GM18505 (cell line): Measurements from ENCODE around the gene VPS35L.
"Not testable (repeated sequence)": the region's sequence is repeated elsewhere in the genome, so short reads cannot be mapped to it uniquely, and the experiment has no call there.

Source experiments
- ATAC-seq: cut with Tn5 transposase; IDR thresholded peaks from one replicate; pipeline ENCODE4 v1.9.1; 2021; ENCODE audit not compliant: unreplicated experiment
- POLR2A ChIP-seq: IDR thresholded peaks from 4 replicates; pipeline ENCODE4 v1.6.1; 2011; ENCODE audit warnings: borderline replicate concordance; ENCODE audit not compliant: insufficient read depth, insufficient read length; ENCODE audit errors: extremely low read depth

The VPS35L gene

DNA sequence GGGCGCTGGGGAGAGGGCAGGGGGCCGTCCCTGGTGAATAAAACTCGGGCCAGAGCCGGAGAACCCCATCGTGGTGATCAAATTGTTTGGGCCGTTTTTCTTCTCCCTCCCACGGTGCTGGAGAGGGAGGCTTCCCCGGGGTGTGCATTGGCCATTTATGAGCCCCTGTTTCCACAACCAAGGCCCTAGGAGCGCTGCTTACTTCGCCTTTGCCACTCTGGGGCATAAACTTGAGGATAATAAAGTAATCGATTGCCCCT is 31.2 kb upstream of the VPS35L start:
- no peak for TF ChIP-seq POLR2A
- no peak for ATAC-seq

DNA sequence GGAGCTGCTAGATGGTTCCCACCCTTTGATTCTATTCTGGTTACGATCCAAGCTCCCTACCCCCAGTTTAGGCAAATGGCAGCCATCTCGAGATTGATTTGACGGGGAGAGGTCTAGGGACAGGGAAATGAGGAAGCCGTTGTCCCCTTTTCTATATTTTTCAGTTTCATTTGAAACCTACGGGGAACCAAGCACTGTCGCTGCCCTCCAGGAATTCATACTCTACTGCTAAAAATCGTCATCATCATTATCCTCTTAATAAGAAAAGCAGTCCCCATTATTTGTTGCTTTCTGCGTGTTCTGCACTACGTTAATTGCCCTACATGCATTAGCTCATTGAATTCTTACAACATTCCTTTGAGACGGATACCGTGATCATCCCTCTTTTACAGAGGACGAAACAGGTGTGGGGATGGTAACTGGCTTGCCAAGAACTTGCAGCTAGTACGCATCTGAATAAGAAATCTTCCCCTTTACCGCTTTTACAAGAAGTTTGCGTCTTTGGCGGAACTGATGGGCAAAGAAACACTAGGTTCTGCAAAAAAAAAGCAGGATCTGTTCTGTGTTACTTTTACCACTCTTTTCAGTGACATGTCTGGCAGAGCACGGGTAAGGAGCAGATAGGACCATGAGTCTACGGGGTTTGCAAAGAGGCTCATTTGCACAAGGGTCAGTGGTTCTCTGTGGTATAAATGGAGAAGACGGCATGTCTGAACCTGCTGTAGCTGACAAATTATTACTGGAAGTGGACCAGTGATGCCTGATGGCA is 30.7 kb upstream of the VPS35L start:
- TF ChIP-seq POLR2A = no peak
- ATAC-seq = no peak

DNA sequence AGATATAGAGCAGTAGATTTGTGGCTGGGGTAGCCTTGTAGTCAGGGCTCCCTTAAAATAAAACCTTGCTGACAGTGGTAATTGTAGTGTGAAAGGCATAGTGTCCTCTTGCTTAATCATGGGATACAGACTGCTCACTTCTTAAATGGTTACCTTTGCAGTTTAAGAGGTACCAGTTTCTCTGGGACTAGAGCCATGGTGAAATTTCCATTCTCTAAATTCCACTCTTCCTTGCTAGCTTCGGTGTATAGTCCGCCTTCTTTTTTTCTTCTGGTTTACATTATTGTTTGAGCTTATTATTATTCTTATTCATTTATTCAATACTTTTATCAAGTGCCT is 30.1 kb upstream of the VPS35L start:
- TF ChIP-seq POLR2A = no peak

DNA sequence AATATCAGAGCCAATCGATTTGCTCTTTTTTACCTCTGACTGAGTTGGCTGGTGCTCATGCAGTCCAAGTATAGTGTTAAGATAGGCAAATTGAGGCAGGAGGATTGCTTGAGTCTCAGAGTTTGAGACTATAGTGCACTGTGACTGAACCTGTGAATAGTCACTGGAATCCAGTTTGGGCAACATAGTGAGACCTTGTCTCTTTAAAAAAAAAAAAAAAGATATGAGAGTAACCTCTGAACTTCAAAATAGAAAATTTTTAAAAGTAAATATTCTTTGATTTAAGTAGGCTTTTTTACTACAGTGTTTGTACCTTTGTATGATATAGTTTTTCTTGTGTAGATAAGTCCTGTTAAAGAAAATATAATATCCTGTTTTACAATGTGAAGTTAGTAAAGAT is 28.3 kb upstream of the VPS35L start:
- no peak for TF ChIP-seq POLR2A
- ATAC-seq = no peak

More for the DNA sequence above, 30.1 kb upstream of the VPS35L start:
- no peak for ATAC-seq

DNA sequence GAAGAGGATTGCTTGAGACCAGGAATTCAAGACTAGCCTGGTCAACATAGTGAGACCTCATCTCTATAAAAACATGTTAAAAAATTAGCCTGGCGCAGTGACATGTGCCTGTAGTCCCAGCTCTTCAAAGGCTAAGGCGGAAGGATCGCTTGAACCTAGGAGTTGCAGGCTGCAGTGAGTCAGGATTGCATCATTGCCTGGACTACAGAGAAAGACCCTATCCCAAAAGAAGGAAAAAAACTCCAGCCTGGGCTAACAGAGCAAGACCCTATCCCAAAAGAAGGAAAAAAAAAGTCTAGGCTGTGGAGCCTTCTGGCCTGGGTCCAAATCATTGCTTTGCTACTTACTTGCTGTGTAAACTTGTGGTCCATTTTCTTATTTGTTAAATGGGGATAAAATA is 26.8 kb upstream of the VPS35L start:
- no peak for TF ChIP-seq POLR2A
- ATAC-seq = no peak

DNA sequence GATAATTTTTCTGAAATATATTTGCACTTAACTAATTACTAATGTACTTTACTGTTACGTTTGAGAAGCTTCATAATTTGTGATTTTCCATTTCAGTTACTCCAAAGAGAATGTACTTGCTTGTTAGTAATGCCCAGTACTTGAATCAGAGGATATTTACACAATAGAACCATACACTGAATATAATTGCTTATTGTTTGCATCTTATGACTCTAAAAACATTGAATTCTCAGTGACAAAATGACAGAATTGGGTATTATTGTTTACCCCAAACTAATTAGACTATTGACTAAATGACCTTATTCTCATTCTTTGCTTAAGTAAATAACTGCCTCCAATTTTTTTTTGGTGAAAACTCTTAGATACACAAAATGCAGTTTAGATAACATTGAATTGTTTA is 22.9 kb upstream of the VPS35L start:
- no peak for ATAC-seq
- no peak for TF ChIP-seq POLR2A

DNA sequence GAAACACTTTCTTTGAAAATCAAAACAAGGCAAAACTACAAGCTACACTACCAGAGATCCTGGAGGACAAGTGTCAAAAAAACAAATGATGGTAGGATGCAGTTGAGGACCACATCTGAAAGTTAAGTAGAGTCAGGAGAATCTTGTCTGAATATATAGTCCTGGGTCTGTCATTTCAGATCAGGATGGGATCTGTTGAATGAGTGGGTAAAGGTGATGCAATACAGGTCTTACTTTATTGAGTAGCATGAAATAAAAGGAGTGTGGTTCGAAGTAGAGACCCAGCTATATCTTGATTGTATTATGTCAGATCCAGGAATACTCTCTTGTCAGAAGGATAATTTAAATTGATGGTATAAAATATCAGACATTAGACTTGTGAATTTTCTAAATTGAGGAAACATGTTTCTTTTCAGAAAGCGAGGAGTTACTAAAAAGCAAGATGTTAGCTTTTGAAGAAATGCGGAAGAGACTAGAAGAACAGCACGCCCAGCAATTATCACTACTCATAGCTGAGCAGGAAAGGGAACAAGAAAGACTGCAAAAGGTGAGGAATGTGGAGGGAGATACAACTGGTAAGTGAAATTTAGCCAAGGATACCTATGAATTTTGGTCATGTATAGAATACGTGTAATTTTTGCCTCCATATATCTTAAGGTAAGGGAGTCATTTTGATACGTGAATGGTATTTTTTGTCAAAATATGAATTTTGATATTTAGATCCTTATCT is 15.1 kb upstream of the VPS35L start:
- ATAC-seq = no peak
- no peak for TF ChIP-seq POLR2A

DNA sequence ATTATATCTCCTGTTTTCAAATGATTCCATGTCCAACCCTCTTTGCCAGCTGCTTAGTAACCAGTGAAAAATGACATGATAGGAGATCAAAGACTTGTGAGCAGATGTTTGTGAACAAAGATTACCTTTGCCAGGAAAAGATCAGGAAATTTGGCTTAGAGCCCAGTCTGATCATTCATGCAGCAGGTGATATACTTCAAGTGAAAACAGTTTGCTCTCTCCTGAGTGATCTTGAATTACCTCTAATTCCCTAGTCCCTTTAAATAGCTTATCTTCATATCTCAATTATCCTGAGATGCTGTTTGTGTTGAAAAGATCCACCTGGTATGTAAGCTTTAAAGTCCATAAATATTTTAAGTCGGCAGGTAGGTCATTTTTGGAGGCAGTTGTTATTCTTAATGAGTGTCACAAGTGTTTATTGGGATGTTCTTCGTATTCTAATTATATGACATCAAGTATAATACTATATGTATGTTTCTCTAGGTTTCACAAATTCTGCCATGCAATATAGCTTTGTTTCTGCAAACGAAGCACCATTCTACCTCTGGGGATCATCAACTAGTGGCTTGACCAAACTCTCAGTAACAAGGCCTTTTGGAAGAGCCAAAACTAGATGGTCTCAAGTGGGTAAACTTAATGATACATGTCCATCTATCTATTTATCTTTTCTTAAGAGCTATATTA is 13.2 kb upstream of the VPS35L start:
- no peak for TF ChIP-seq POLR2A
- no peak for ATAC-seq

DNA sequence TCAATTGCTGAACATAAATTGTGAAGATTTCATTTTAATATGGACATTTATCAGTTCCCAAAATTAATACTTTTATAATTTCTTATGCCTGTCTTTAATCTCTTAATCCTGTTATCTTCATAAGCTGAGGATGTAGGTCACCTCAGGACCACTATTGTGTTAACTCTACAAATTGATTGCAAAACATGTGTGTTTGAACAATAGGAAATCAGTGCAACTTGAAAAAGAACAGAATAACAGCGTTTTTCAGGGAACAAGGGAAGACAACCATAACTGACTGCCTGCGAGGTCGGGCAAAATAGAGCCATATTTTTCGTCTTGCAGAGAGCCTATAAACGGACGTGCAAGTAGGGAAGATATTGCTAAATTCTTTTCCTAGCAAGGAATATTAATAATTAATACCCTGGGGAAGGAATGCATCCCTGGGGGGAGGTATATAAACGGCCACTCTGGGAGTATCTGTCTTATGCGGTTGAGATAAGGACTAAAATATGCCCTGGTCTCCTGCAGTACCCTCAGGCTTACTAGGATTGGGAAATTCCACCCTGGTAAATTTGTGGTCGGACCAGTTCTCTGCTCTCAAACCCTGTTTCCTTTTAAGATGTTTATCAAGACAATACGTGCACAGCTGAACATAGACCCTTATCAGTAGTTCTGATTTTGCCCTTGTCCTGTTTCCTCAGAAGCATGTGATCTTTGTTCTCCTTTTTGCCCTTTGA is 12.1 kb upstream of the VPS35L start:
- ATAC-seq = not testable (repeated sequence)

DNA sequence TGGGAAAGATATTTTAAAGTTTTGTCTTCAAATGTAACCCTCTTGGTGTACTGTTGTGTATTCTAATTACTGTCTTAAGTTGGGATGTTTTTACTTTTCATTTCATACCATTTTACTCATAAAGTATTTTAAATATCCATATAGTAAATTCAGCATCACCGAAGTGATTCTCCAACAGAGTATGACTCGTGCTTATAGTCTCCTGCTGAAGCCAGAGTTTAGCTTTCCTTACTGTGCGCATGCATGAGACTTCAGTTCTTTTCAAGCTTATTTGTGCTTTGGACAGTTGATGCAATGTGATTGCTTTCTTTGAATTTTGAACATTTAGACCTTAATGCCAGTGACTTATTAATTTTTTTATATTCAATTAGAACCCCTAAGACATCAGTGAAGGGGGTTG is 7.4 kb upstream of the VPS35L start:
- no peak for ATAC-seq
- no peak for TF ChIP-seq POLR2A

DNA sequence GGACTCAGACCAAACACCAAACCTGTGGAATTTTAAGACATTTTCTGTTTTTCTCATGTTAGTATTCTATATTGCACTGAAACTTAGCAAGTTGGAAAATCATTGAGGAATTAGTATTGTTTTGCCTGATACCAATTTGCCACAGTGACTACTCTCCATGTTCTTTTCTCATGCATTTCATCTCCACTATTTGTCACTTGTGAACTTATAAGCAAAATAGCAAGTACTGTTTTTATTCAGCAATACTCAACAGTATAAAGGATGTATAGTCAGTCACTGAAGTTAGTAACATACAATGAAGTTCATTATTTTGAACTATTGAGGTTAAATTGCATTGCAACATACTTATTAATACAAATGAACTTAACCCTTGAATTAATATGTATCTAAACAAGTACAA is 5.8 kb upstream of the VPS35L start:
- no peak for ATAC-seq
- no peak for TF ChIP-seq POLR2A

DNA sequence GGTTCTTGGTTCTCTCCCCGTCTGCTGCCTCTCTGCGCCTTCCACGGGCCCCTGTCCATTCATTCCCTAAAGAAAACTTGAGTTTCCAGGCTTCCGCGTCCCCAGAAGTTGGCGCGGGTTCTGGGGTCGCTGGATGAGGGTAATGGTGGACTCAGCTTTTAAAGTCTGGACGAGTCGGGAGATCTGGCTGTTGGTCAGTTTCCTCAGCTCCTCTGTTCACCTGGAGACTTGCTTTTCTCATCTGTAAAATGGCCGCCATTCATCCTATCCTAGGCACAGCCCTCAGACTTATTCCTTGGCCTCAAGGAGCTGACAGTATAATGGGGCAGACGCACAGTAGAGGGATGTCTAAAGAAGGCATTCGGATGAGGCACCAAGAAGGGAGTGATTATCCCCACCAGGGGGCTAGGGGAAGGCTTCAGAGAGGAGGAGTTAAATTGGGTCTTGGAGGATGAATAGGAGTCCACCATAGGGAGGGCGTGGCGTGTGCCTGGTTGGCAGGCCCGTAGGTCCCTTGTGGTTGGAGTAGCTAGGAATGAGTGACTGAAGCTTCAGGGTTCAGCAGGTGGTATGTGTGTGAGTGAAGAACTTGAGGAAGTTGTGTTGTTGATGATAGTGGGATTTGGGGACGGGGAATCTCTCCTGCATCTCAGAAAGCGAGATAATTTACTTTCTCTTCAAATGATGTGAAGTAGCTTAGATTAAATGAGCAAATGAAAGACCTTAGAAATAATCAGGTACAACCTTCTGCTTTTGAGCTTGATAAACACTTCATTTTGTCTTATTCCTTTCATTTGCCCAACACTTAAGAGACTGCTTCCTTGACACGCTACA is 652 bp downstream of the VPS35L start:
- no peak for TF ChIP-seq POLR2A
- ATAC-seq = no peak
